NCI-H1417 (cell line): Measurements from ENCODE around the gene GP5.

Experiments
- DNase-seq, 3 experiments: peaks; one replicate each; lab custom pipeline; 2025; lab: John Stamatoyannopoulos, UW

GP5 gene

DNA sequence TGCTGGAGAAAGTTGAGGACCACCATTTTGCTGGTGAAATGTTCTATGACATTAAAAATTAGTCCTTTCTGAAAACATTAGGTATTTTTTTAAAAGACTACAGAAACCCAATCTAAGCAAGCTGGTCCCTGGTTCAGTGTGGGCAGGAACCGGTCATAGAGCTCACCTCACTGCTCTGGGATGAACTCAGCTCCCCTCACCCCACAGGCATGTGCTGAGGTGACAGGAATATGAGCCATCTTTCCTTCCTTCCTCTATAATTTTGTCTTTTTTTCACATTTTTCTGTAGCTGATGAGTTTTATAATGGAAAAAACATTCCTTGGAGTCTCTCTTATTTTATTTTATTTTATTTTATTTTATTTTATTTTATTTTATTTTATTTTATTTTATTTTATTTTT lies 21.4 kb downstream of the GP5 start:
- no peak for DNase-seq

DNA sequence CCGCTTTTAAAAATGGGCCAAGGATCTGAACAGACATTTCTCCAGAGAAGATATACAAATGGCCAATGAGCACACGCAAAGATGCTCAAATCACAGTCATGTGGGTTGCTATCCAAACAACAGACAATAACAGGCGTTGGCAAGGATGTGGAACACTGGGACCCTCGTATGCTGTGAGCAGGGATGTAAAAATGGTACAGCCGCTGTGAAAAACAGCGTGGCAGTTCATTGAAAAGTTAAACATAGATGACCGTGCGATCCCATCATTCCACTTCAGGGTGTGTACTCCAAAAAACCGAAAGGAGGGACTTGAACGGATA lies 22.9 kb downstream of the GP5 start:
- DNase-seq = no peak

DNA sequence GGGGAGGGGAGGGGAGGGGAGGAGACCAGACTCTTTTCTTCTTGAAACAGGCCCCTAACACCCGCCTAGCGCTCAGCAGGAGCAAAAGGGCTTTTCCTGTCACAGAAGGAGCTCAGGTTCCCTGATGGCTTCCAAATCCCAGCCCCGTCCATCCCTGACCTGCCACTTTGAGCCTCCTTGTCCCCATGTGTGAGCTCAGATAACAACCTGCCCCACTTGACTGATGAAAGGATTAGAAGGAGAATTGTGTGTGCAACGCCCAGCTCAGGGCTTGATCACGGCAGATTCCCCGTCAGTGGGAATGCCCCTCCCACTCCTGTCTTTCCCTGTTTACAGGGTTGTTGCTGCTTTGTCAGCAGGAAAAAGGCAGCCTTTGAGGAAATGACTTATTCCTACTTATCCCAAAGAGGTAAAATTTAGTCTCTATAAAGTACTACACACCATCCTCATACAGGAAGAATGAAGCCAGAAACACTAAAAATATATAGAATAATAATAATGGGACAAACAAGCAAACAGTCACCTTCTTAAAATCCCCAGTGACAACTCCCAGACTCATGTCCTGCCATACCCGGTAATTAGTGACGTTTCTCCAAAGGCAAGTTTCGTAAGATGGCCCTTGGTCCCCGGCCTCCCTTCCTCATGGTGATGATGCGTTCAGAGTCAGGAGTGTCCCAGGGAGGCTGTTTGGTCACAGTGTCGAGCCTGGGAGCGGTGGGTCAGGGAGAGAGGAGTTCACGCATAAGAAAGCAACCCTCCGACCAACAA lies 23.4 kb downstream of the GP5 start:
- DNase-seq = peak; percentile 62 to 85 (median 72)

DNA sequence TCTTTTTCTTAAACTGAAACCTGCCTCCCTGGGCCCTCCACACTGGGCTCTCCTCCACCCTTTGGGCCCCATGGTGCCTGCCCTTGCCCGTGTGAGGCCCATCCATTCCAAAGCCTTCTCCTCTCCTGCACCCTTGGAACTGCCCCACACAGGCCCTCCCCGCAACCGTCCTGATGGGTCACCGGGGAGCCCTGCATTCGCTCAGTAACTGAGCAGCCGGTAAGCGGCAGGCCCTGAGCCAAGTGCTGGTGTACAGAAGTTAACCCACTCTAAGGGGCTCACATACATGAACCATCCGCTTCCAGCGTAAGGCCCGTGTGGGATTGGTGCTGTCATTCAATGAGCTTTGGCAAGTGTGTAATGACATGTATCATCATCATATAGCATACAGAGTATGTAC lies 24.1 kb downstream of the GP5 start:
- no peak for DNase-seq

DNA sequence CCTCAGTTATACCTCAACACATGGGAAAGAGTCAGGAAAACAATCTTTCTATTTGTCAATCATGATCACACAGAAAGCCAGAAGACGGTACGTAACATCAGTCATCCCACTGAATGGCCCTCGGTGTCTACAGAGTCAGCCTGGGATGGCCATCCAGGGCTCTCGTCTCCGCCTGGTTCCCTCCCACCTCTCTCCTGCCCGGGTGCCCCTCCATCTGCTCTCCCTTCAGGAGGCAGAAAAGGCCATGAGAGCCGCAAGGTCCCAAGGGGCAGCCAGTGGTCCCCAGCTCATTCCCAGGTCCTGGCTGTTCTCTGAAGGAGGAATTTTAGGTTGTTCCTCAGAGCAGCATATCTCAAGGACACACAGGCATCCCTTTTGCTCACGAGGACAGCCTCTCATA lies 25.2 kb downstream of the GP5 start:
- no peak for DNase-seq

DNA sequence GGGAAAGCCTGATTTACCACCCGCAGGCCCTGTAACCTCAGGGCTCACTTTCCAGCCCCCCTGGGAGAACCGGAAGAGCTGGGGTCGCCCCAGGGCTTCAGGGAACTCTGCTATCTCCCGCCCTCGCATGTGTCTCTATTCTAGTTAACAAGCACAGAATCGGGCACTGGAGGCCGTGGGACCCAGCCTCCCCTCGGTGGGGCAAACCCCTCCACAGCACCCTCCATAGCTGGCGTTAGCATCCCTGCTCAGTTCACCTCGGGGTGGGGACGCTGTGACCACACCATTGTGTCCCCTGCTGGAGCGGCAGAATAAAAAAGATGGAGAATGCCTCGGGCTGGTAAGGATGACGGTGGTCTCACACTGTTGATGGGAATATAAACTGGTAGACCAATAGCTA lies 26.0 kb downstream of the GP5 start:
- no peak for DNase-seq

DNA sequence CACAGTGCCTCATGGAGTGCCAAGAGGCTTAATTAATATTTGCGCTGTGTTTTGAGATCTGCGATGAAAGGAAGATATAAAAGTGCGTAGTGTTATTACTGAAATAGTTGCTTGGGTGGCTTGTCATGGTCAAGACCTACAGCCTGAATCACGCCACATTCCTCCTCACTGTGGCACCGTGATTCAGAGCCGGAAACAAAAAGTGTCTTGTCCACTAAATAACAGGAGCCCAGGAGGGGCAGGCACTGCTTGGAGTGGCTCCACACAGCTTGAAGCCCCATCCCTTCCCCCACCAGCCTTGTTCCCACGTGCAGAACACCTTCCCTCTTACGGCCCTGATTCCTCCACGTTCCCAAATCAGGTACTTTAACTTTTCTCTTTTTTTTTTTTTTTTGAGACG lies 28.3 kb downstream of the GP5 start:
- peak in 2 of 3 experiments; percentile 62 to 75 for DNase-seq

DNA sequence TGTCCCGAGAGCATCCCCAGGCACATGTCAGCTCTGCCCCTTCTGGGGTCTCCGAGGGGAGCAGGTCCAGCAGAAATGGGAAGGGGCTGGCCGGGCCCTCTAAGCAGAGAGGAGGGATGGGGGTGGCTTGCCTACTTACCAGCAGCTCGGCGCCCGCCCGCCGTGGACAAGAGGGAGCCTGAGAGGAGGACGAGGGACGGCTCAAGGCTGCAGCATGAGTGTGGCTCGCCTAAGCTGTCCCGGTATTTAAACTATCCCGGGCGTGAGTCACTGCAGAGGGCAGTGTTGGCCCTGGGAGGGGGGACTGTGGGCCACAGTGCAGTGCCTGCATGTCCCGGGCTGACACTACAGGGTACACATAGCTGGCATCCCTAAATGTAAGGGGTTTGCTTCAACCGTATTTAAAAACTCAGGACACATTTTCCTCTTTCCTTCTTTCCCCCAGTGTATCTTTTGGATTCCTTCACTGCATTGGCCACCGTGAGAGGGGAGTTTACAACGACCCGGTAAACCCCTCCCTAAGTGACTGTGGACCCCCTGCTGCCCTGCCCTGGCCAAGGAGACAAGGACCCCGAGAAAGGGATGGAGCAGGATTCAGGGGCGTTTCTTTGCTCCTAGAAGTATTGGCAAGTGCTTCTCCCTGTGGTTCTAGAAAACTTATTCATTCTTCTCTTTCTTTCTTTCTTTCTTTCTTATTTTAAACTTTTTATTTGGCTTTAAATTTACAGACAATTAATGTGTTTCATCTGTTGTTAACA lies 29.4 kb downstream of the GP5 start, which contains the start of gene LRRC15:
Gene LRRC15, minus strand, starts transcription at position 222 of the 758 bp plus-strand sequence. CDS start 8,700 bp downstream, outside the sequence.
- DNase-seq = no peak

DNA sequence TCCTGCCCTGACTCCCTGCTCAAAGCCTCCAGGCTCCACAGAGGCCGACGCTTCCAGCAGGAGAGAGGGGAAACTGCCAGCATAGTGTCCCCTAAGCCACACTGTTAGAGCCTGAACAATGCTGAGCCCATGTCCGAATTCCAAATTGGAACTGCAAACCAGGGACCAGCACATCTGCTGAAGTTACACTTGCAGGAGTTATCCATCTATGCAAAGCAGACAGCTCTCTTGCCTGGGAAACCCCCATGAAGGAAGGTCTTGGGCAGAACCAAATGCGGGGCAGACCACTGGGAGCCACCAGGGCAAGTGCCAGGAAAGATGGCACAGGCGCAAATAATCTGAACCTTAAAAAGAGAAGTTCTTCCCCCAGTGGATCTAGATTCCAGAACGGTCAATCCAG lies 30.1 kb downstream of the GP5 start:
- no peak for DNase-seq

DNA sequence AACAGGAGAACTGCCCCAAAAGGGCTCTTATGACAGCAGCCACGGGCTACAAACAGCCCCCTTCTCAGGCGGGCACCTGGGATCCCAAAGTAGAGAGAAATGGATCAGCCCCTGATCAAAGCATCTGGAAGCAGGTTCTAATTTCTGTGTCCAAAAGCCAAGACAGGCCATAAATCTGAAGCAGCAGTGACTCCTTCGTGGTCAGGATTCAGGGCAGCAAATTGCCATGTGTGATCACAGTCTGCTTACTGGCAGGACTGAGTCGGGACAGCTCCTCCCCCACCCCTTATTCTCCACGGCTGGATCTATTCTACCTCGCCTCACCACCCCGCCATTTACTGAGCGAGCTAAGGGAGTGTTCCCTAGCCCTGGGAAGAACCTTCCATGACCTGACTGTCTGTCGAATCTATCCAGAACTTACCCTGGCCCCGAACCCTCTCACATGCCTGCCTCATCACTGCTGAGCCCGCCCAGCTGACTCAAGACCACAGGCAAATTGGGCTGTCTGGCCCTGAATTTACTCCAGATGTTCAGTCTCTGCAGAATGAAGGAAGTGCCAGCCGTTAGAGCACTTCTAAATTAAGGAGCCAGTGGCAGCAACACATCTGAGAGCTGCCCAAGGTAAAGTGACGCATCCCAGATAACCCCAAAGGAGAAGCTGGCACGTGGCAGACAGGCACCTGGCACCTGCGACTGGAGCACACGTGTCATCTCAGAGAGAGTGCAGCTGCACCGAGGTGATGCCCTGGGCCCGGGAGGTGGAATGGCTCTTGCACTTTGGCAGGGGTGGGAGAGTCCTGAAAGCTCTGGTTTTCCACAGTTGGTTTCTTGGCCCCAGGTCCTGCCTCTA lies 30.8 kb downstream of the GP5 start:
- DNase-seq = peak in 2 of 3 experiments; percentile 37 to 63

DNA sequence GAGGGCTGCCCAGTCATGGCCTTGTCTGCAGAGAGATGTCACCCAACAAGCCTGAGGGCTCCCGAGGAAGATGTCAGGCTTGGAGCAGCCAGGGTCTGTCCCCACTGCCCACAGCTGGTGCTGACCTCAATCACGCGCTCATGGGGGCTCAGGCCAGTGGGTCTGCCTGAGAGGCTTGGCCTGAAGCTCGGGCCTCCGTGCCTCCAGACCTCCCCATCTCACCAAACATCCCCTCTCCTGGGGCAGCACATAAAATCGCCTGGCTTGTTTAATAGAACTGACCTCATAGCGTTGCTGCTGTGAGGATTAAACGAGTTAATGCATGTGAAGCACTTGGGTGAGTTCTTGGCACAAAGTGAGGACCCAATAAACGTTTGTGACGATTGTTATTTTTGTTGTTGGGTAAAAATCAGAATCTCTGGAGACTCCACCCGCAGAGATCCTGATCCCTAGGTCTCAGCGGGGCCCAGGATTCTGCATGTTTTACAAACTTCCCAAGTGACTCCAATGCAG lies 33.0 kb downstream of the GP5 start:
- no peak for DNase-seq

DNA sequence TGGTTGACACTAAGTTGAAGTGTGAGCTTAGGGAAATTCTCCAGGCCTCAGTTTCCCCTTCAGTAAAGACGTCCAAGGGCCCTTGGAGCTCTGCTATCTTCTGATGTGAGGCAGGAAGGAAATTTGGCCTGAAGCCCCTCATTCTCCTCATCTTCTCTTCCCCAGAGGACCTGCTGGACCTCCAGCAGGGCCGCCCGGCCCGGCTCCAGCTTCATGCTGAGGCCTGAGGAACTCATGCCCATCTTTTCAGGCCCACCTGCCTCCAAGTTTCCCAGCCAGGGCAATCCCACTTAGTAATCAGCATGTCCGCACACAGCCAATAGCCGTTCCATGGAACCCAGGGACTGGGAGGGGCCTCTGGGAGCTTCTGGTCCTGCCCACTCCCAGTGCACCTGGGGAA lies 33.5 kb downstream of the GP5 start:
- no peak for DNase-seq

DNA sequence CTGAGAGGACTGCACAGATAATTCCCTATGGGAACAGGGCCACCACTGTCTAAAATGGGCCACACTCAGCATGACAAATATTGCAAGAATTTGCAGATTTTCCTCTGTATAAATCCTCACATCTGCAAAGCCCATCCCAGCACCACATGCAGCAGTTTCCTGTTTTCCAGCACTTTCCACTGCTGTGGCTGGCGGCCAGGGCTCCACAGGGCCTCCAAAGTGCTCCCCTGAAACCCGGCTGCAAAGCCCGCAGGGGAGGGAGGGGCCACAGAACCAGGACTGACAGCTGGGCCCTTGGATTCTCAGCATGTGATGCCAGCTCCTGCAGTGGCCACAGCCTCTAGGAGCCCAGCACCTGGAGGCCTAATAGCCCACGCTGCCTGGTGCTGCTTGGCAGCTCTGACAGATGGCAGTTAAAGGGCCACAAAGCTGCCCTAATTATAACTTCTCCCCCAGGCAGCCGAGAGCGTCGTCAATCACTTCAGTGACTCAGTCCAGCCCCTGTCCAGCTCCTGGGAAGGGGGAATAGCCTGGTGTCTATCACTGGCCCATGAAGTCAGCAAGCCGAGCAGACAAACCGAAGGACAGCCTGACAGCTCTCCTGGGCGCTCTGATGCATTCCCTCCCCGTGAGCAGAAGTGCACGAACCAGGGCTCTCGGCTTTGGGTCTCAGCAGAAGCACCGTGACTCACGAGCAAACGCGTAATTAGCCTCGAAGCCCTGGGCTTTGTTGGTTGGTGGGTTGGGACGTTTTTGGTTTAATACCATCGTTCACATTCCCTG lies 34.2 kb downstream of the GP5 start:
- DNase-seq = peak; percentile 24 to 99 (median 98)

DNA sequence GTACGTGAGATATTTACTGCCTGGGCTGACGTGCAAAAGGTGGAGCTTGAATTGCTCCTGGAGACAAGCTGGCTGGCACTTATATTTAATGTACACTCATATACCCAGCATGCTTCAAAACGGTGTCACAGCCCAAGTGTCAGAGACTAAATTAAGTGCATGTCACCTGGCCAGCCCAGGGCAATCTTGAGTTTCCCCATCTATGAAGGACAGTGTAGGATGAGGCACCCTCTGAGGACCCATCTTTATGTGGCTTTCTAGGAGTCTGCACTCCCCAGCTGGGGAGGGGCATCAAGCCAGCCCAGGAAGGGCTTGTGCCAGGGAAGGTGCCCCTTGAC lies 34.8 kb downstream of the GP5 start:
- DNase-seq = peak in 2 of 3 experiments; percentile 83 to 89

DNA sequence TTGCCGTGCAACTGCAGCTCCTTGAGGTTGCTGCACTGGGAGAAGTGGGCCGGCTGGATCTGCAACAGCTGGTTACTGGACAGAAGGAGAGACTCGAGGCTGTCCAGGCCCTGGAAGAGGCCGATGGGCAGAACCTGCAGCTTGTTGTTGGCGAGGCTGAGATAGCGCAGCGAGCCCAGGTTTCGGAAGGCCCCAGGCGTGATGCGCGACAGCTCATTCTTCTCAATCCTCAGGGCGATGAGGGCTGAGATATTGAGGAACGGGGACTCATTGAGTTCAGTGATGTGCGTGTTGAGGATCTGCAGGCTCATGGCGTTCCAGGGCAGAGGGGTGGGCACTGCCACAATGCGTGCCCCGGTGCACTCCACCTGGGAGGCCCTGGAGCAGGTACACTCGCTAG lies 38.5 kb downstream of the GP5 start:
- no peak for DNase-seq

DNA sequence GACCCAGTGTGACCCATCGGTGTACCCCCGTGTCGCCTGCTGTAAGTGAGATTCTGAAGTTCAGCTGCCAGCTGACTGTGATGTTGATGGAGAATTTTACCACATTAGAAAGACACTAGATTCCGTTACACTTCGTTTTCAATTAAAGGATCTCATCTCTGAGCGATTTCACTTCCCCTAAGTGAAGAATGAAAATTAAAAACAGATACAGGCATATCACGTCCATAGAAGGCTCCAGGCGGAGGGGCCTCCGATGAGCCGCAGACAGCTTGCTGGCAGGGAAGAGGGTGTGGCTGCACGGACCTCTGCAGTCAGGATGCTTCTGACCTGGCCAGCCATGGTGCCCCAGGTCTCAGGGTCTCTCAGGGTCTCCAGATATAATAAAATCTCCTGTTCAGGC lies 41.4 kb downstream of the GP5 start:
- DNase-seq = no peak

DNA sequence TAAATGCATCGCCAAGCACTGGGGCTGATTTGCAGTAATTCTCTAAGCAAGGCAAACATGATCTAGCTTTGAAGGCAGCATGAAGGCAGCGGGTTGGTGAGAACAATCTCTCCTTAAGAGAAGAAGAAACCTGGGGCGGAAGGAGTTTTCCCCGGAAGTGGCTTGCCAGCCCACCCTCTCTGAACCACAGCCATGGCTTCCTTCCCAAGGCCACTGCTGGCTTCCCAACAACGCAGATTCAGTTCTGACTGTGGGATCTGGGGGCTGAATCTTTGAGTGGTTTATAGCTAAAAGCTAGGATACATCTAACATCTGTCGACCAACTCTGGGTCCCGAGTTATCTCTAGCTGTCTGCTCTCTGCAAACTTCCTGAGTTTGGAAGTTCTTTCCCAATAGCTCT lies 43.7 kb downstream of the GP5 start:
- DNase-seq = no peak

DNA sequence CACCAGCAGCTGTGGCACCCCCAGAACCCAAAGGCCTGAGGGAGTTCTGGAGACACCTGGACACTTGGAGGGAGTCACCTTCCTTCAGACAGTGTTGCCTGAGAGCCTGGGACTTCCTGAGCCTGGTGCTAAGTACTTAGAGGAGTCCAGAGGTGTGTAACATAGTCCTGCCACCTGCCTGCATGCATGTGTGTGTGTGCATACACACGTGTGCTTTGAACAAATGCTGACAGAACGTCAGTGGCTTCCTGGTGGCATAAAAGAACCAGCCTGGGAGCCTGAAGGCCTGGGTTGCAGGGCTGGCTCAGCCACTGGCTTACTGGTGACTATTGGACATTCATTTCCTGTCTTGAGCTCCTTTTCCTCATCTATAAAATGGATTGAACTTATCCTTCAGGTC lies 44.8 kb downstream of the GP5 start:
- DNase-seq = no peak

DNA sequence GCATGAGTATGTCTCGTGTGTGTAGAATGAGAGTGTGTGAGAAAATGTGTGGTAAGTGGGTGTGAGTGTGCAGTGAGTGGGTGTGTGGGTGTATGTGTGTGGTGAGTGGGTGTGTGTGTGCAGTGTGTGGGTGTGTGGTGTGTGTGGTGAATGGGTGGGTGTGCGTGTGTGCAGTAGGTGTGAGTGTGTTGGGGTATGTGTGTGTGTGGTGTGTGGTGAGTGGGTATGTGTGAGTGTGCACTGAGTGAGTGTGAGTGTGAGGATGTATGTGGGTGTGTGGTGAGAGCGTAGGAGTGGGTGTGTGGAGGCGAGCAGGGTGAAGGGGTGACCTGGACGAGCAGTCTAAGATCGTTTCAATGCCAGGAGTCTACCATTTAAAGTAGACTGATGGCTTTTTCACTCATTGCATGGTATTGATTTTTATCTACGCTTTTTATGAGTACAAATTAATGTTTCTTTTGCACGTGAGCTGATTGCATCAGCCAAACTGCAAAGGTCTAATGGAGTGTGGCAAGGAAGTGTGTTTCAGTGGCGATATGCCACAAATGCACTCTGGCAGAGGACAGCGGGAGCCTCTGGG lies 46.3 kb downstream of the GP5 start:
- no peak for DNase-seq

DNA sequence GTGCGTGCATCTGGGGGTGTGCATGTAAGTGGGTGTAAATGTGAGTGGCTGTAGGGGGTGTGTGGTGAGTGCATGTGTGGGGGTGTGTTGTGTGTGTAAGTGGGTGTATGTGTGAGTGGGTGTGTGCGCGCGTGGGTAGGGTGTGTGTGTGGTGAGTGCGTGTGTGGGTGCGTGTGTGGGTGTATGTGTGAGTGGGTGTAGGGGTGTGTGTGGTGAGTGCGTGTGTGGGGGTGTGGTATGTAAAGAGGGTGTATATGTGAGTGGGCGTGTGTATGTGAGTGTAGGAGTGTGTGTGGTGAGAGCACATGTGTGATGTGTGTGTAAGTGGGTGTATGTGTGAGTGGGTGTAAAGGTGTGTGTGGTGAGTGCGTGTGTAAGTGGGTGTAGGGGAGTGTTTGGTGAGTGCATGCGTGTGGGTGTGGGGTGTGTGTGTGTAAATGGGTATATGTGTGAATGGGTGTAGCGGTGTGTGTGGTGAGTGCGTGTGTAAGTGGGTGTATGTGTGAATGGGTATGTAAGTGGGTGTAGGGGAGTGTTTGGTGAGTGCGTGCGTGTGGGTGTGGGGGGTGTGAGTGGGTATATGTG lies 47.0 kb downstream of the GP5 start:
- no peak for DNase-seq

DNA sequence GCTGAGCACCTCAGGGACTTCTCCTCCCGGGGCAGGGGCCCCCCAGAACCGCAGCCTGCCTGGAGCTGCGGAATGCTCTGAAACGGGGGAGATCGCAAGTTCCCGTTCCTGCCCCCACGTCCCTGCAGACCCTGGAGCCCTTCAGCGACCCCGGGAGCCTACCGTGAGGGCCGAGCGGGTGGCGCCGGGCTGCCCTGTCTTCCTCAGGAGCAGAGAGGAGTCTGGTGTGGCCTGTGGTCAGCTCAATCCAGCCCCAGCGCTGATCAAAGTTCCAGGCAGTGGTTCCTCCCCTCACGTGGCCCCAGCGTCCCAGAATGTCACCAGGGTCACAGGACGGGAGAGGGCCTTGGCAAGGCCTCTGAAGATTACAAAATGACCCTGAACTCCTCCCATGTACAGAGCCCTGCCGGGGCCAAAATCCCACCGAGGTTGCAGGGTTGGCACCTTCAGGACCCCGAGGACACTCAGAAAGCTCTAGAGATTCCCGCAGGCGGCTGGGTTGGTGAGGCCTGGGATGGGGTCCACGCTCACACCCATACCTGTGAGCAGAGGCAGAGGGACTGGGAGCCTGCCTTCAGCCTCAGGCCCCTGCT lies 47.9 kb downstream of the GP5 start, which contains the start of gene CPN2:
Gene CPN2, minus strand, starts transcription at position 249 of the 593 bp plus-strand sequence. CDS start 8,626 bp downstream, outside the sequence.
- DNase-seq = no peak
